Activated CD4-positive, alpha-beta T cell treated with anti-CD3 and anti-CD28 coated beads for 1 hour (primary cell): Measurements from ENCODE around the gene CPNE7.

ENCODE experiments used
- DNase-seq: peaks from one replicate; pipeline ENCODE4 v3.0.0-alpha.2; 2020

Gene CPNE7

GRCh38 chr16:89550421-89551007 is 25.0 kb upstream of the CPNE7 start:
- DNase-seq: no peak

DNA sequence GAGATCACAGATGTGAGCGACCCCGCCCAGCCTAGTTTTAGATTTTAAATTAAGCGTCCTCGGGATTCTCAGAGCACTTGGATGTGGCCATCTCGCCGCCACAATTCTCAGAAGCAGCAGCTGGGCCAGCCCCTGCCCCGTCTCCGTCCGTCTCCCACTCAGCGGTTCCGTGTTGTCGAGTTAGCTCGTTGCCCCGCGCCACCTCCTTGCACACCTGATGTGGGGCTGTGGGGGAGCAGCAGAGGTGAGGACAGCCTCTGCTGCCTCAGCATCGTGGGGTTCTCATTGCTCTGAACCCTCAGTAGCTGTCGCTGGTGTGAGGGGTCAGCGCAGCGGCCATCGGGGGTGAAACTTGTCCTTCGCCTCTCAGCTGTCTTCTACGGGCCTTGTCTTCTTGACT is 23.2 kb upstream of the CPNE7 start:
- DNase-seq: no peak

- DNase-seq: no peak
Measured at GRCh38 chr16:89552913-89553312, 22.6 kb upstream of the CPNE7 start.

DNA sequence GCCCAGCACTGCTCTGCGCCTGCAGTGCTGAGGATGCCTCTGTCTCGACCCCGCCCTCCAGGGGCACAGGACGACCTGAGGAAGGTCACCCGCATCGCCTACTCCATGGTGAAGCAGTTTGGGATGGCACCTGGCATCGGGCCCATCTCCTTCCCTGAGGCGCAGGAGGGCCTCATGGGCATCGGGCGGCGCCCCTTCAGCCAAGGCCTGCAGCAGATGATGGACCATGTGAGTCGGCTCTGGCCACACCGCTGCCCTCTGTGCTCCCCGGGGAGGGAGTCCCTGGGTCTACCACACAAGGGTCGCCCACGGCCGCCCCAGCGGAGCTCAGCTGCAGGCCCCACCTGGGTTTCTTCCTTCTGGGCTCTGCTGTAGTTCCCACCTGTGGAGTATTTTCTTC is 21.8 kb upstream of the CPNE7 start:
- no peak for DNase-seq

- no peak for DNase-seq
Measured at GRCh38 chr16:89554343-89554742, 21.2 kb upstream of the CPNE7 start.

- no peak for DNase-seq
Measured at GRCh38 chr16:89555265-89555664, 20.3 kb upstream of the CPNE7 start.

GRCh38 chr16:89555780-89556179 is 19.8 kb upstream of the CPNE7 start:
- DNase-seq: no peak

DNA sequence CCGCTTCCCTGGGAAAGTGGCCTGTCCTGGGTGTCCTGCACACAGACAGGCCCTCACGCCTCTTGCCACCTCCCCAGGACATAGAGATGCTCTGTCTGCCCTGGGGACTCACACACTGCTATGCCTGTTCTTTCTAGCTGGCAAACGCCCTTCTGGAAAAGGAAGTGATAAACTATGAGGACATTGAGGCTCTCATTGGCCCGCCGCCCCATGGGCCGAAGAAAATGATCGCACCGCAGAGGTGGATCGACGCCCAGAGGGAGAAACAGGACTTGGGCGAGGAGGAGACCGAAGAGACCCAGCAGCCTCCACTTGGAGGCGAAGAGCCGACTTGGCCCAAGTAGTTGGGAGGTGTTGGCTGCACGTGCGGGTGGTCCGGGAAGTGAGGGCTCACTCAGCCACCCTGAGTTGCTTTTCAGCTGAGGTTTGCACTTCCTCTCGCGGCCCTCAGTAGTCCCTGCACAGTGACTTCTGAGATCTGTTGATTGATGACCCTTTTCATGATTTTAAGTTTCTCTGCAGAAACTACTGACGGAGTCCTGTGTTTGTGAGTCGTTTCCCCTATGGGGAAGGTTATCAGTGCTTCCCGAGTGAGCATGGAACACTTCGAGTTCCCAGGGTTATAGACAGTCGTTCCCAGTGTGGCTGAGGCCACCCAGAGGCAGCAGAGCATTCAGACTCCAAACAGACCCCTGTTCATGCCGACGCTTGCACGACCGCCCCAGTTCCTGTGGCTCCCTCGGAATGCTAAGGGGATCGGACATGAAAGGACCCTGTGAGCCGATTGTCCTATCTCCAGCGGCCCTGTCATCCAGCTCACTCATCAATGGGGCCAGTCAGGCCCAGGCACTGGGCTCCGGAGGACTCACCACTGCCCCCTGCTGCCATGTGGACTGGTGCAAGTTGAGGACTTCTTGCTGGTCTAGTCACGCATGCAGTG is 18.5 kb upstream of the CPNE7 start:
- peak; percentile 65 for DNase-seq

DNA sequence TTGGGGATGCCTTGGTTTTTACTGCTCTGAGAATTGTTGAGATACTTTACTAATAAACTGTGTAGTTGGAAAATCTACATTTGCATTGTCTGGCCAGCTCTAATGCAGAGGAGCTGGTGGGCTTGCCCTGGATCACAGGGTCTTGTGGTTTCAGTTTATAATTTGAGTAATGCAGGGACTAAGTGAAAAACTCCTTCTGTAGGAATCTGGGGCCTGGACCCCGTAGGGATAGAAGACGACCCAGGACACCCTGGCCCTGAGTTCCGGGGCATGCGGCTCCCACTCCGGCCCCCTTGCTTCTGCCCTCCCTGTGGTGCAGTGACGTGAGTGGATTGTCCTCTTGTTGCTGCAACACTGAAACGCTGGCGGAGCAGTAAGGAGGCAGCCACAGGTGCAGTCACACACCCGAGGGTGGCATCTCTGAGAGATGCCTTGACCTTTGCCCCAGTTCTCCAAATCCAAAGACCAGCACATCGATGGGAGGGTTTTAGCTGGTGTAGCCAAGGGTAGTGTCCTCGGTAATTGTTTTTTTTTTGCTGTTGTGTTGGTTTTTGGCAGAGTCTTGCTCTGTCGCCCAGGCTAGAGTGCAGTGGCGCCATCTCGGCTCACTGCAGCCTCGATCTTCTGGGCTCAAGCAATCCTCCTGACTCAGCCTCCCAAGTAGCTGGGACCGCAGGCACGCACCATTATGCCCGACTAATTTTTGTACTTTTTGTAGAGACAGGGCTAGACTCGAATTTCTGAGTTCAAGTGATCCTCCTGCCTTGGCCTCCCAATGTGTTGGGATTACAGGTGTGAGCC is 17.7 kb upstream of the CPNE7 start:
- DNase-seq: no peak

- DNase-seq: peak; percentile 88
Measured at GRCh38 chr16:89560378-89561141, 15.0 kb upstream of the CPNE7 start, which contains the start of gene RPL13. RPL13 (plus strand) TSS chr16:89560682; CDS start chr16:89560960, 278 bp downstream.

DNA sequence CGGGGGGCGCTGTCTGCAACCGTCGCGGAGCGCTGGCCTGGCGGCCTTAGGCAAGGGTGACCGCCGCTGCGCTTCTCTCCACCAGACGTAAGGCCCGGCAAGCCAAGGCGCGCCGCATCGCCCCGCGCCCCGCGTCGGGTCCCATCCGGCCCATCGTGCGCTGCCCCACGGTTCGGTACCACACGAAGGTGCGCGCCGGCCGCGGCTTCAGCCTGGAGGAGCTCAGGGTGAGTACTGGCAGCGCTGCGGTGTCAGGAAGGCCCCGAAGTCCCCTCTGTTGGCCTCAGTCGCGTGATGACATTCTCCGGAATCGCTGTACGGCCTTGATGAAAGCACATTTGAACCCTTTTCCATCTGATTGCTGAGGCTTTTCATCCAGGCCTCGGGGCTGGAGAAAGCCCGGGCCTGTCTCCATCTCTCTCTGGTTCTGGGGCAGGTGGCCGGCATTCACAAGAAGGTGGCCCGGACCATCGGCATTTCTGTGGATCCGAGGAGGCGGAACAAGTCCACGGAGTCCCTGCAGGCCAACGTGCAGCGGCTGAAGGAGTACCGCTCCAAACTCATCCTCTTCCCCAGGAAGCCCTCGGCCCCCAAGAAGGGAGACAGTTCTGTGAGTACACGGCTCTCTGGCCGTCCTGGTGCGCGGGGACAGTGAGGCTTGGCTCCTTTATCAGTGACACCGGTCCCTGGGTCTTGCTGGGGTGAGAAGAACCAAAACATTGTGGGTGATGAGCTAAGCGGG is 14.2 kb upstream of the CPNE7 start:
- DNase-seq: no peak

DNA sequence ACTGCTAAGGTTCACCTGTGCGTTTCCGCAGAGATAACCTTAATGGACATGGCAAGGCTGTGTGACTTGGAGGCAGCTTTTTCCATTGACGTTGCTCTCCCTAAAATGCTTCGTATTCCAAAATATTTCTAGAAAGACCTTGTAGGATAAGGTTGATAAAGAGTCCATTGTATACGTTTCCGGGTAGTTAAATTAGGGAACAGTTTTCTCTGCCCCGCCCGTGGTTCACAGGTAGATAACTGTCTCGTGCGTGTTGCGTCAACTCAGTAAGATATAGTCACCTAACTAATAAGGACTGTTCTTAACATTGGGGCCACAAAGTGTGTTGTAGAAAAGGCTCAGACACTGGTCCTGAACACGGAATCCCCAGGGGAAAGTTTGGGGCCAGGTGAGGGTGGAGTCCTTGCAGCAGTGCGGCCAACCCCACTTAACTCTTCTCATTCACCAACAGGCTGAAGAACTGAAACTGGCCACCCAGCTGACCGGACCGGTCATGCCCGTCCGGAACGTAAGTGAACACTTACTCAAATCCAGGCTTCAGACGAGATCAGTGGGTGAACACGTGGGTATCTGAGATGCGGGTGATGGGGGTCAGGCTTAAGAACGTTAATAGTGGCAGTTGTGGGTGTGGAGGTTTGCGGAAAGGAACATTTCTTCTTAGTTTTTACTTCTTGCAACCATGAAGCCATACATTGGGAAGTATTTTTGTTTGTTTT is 13.5 kb upstream of the CPNE7 start:
- DNase-seq: no peak

GRCh38 chr16:89562939-89563338 is 12.6 kb upstream of the CPNE7 start:
- DNase-seq: no peak

DNA sequence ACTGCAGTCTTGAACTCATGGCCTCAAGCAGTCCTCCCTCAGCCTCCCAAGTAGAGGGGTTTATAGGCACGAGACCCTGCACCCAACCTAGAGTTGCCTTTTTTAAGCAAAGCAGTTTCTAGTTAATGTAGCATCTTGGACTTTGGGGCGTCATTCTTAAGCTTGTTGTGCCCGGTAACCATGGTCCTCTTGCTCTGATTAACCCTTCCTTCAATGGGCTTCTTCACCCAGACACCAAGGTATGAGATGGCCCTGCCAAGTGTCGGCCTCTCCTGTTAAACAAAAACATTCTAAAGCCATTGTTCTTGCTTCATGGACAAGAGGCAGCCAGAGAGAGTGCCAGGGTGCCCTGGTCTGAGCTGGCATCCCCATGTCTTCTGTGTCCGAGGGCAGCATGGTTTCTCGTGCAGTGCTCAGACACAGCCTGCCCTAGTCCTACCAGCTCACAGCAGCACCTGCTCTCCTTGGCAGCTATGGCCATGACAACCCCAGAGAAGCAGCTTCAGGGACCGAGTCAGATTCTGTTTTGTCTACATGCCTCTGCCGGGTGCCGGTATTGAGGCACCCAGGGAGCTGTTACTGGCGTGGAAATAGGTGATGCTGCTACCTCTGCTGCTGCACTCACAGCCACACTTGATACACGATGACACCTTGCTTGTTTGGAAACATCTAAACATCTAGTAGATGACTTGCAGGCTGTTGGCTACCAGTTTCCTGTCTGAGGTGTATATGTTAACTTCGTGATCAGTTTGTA is 11.7 kb upstream of the CPNE7 start:
- no peak for DNase-seq

GRCh38 chr16:89564476-89565255 is 10.9 kb upstream of the CPNE7 start:
- no peak for DNase-seq

DNA sequence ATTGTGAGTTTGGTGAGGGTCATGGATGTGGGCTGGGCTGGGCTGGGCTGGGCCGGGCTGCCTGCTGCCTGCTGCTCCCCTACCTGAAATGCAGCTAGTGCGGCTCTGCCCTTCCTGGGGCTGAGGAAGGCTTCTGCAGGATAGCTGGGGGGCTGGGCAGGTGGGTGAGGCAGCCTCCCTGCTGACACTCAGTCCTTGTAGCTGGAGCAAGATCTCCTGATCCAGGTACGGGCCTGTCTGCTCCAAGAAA is 10.4 kb upstream of the CPNE7 start:
- no peak for DNase-seq

- DNase-seq: no peak
Measured at GRCh38 chr16:89565506-89566372, 9.8 kb upstream of the CPNE7 start.

GRCh38 chr16:89567656-89568594 is 7.6 kb upstream of the CPNE7 start:
- no peak for DNase-seq
